HUDEP-2 (cell line): ENCODE results near the gene NDUFB4.
"Not testable (repeated sequence)": the region's sequence is repeated elsewhere in the genome, so short reads cannot be mapped to it uniquely, and the experiment has no call there.

Experiments
- DNase-seq, 76 experiments: peaks; one replicate each; lab custom pipeline; 2025; ENCODE audit not compliant: unreplicated experiment in 76 of 76; lab: John Stamatoyannopoulos, UW

Gene NDUFB4

DNA sequence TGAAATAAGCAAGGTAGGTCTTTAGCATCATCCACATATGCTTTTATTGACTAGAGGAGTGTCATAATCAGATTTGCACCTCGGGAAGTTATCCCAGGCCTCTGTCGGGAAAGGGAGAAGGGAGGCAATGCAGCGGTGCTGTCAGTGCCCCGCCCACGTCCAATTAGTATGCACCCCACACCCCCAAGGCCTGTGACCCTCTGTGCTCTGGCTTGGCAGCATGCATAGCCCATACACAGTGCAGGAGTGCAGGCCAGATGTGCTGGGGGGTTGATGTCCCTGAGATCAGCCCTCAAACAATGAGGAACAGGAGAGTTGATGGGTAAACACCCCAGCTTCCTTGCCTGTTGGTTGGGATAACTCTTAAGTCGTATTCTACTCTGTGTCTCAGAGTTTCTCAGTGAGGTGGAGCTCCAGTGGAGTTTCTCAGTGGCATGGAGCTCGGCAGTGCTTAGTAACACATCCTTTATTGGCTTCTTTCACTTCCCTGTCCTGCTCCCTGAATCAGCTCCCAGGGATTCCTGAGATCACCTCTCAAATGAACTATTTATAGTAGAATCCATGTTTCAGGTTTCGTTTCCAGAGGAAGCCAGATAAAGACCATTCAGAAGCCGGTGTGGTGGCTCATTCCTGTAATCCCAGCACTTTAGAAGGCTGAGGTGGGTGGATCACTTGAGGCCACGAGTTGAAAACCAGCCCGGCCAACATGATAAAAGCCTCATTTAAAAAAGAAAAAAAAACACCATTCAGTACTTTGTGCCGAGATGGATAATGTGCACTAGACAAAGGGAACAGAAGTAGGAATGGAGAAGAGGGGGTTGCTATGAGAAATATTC lies 26.7 kb upstream of the NDUFB4 start:
- no peak for DNase-seq

DNA sequence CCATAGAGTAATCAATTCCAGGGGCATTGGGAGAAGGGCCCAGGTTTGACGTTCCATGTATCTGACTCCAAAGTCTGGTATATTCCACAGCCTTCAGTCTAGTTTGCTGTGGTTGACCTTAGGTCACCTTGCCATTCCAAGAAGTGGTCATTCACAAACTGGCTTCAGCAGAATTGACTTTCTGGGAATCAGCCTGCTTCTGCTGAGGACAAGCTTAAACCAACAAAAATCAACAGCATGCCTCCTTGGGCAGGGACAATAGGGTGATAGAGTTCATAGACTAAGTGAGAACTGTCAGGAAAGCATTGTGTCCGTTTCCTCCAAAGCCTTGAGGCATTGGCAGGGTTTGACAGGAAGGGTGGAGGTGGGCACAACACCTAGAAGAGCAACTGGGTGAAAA lies 24.1 kb upstream of the NDUFB4 start:
- no peak for DNase-seq

DNA sequence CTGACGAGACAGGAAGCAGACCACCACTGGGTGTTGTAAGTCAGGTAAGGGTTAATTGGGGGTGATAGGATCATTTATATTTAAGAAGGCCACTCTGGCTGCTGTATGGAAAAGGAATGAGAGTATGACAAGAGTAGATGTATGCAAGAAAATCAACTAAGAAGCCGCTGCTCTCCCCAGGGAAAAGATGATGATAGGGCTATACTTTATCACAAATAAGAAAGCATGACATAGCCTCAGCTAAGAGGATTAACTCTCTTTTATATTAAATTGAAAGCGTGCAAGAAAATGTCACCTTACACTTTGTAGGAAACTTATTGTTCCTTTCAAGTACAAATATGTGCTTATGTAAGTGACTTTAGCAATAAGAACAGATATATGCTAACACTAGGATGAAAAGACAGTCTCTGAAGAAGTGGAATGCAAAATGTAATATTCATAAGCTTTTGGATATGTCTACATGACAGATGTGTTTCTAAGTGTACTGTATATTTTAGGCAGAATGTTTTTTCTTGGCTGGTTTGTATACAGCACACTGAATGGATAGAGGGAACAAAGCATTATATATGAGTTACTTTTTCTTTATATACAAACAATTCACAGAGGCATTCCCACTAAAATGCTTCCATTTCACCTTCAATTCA lies 8.7 kb upstream of the NDUFB4 start:
- DNase-seq = no peak

DNA sequence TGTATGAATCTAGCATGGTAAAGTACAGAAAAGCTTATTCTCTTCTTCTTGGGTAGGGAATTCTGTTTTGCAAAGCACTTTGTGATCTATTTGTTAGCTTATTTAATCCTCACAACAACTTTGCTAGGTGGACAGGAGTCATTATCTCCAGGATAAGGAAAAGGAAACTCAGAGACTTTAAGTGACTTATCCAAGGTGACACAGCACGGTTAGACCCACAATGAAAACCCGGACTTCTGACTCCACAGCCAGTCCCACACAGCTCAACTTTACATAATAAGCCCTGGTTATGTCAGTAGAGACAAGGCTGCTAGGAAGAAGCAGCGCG lies 384 bp upstream of the NDUFB4 start:
- DNase-seq = peak in 1 of 76 experiments; percentile 41

DNA sequence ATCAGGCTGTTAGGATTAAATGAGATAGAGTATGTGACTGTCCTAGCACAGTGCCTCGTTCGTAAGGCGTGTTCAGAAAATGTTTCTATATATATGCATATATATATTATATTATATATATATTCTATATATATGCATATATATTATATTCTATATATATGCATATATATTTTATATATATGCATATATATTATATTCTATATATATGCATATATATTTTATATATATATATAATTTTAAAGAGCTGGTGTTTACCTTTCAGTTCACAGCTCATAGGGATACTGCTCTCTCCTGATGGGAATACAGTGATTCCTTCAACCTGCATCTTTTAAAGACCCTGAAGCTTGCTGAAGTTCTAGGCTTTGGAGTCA lies 702 bp downstream of the NDUFB4 start:
- DNase-seq = no peak

DNA sequence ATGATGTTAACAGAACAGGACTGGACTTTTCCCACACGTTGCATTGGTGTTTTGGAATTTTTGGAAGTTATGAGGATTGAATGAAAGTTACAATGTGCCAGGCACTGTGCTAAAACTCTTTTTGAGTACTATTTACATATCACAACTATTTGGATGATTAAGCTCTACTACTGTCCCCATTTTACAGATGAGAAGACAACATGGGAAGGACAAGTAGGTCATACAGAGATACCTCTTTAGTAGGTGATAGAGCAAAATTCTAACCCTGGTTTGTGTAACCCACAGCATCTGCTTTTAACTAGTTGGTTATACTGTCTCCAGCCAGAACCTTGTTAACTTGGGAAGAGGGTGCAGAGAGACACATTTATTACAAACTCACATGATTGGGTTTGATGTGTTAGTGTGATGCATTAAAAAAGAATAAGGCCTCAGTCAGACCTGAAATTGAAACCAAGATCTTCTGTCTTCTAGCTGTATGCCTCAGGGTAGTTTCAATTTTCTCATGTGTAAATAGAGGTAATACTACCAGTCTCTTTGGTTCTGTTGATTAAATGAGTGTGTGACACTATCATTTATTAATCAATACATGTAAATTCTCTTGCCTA lies 1.4 kb downstream of the NDUFB4 start:
- no peak for DNase-seq

DNA sequence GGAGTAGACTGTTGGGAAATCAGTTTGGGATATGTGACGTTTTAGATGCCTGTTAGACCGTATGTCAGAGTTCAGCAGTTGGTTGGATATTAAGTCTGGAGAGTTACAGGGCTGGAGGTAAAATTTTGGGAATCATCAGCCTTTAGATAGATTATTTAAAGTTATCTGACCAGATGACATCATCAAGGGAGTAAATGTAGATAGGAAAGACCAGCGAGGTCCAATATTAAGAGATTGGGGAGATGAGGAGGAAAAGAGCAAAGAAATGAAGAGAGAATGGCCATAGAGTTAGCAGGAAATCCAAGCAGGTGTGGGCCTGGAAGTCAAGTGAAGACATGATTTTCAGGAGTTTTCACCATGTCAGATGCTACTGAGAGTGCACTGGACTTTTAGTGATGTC lies 3.1 kb downstream of the NDUFB4 start:
- no peak for DNase-seq

DNA sequence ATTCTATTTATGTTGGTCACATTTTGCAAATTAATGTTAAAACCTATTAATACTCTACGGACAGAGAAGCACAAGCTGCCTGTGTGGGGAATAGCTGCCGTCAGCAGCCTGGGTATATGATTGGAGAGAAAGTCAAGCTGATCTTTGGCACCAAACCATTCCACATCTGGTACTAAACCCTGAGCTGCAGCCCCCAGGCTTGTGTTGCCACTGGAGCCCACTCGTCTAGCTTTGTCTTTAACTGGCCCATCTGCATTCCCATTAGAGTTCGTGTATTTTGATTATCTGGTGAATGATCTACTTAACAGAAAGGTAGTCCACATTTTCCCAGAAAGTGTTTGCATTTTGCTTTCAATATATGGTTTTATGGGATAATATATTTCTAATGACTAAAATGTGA lies 5.4 kb downstream of the NDUFB4 start:
- DNase-seq = no peak

DNA sequence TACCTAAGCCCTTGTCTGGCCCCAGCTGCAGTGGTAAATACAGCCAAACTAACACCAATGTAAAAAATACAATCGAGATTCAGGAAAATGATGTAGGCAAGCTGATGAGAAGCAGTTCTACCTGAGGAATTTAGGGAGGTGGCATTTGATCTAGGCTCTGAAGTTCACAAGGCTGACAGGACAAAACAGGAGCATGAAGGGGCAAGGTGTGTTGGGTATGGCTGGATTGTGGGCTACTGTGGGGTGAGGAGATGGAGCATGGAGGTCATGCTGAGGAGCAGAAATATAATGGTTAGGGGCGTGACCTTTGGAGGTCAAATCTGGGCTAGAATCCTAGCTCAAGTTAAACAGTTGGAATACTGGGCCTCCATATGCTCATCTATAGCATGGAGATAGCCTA lies 6.5 kb downstream of the NDUFB4 start:
- no peak for DNase-seq

DNA sequence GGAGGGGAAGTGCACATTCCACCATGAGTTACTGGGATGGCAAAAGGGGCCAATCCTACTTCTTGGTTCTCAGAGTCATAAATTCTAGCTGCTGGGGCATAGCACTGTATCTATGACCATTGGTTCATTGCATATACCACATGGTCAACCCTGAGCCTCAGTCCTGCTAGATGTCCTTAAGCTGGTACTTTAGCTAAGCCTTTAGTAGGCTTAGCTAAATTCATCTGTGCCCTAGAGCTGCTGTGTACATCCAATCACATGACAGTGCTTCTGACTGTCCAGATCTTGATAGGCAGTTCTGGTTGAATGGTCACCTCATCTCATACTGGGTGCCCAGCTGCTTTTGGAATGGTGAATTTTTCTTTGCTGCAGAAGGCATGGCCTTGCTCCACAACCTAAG lies 8.2 kb downstream of the NDUFB4 start:
- no peak for DNase-seq

DNA sequence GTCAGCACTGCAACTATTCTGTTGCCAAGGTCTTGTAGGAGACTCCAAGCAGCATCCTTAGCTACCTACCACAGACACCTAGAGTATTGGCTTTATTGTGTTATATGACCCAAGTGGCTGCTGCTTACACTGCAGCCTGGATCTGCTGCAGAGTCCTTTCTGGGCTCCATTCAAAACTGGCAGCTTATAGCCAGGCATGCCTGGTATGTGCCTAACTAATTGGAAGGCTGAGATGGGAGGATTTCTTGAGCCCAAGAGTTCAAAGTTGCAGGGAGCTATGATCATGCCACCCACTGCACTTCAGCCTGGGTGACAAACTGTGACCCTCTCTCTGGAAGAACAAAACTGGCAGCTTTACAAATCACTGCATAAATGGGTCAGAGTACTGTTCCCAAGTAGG lies 8.6 kb downstream of the NDUFB4 start:
- no peak for DNase-seq

DNA sequence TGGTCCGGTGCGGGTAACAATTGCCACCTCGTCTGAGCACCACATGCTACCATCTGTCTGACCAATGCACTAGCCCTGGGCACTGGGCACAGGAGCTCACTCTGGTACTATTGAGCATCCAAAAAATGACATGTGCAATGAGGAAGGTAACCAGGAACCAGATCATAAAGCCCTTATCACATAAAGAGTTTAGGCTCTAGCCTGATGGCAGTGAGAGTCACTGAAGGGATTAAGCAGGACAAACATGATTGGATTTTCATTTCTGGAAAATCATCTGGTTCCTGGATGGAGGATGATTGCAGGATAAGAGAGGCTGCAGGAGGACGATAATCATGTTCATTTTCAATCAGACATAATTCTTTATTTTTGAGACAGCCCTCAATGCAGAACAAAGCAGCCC lies 12.4 kb downstream of the NDUFB4 start:
- no peak for DNase-seq

DNA sequence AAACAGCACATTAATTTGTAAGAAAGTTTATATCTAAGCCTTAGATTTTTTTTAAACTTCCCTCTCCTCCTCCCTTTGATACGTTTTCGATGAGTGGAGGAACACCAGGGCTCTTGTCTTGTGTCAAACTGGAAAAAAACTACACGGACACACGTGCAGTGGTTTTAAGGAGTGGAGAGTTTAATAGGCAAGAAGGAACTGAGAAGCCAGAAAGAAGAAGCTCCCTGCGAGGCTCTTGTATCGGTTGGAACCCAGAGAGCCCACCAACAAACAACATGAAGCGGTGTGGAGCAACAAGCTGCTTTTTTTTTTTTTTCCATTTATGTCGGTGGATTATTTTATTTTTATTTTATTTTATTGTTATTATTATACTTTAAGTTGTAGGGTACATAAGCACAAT lies 18.6 kb downstream of the NDUFB4 start:
- DNase-seq = no peak

DNA sequence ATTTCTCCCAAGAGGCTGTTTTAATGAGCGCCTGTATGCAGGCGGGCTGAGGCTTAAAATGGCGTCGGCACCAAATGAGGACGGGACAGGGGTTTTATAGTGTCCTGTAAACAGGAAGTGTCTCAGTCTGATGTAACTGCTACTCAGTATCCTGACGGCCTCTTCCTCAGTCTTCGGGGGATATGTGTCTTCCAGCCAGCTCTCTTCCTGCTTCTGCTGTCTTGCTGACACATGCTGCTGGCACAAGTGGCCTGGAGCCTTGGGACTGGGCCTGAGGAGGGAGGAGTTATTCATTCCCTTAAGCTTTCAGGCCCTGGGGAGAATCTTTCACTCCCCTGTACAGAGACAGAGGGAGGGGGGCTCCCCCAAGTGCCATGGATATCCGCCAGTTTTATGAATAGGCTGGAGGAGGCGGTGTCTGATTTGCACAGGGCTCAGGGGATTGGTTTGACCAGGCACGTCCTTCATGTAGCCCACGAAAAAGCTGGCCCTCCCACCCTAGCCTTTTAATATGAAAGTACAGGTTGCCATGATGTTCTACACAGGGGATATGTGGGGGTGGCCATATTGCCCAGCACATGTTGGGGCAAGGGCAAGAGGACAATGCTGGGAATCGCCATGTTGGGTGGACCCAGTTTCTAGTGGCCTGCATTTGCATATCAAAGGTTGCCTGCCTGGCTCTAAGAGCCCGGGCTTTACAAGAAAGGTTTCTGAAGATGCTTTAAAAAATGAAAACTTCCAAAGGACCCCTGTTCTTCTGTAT lies 19.9 kb downstream of the NDUFB4 start:
- no peak for DNase-seq

DNA sequence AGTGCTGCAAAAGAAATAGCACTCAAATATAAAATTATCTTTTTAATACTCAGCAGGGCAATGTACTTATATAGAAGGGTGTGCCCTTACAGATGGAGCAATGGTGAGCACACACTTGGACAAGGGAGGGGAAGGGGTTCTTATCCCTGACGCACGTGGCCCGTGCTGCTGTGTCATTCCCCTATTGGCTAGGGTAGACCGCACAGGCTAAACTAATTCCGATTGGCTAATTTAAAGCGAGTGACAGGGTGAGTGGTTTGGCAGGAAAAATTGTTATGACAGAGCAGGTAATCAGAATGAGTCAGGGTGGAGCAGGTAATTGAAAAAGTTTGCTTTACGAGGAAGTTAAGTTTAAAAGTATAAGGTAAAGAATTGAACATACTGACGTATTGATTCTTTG lies 20.6 kb downstream of the NDUFB4 start:
- not testable (repeated sequence) for DNase-seq

DNA sequence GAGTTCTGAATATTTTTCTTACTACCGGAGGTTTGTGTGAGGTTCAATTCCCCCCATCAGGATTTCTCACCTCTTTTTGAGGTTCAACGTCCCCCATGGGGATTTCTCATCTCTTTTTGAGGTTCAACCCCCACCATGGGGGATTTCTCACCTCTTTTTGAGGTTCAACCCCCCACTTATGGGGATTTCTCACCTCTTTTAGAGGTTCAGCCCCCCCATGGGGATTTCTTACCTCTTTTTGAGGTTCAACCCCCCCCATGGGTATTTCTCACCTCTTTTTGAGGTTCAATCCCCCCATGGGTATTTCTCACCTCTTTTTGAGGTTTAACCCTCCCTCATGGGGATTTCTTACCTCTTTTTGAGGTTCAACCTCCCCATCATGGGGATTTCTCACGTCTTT lies 26.3 kb downstream of the NDUFB4 start:
- no peak for DNase-seq

DNA sequence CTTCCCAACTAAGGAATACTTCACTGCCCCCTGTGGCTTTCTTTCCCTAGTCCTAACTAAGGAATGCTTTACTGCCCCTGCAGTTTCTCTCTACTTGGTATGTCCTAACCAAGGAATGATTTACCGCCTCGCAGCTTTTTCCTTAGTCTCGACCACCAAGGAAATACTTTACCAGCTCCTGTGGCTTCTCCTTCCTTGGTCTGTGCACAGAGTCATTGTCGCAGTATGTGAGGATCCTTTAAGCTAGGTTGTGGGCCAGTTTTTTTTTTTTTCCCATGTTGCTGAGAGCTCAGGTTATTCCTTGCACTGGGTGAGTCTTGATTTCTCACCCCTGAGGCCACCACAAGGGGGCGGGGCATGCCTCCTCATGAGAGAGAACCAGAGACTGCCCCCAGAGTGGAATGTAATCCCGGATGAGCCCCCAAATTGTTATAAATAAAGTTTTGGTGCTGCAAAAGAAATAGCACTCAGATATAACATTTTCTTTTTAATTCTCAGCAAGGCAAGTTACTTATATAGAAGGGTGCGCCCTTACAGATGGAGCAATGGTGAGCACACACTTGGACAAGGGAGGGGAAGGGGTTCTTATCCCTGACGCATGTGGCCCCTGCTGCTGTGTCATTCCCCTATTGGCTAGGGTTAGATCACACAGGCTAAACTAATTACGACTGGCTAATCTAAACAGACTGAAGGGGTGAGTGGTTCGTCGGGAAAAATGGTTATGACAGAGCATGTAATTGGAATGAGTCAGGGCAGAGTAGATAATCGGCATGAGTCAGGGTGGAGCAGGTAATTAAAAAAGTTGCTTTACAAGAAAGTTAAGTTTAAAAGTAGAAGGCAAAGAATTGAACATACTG lies 27.0 kb downstream of the NDUFB4 start:
- peak in 54 of 76 experiments; percentile 2 to 67 (median 30) for DNase-seq

DNA sequence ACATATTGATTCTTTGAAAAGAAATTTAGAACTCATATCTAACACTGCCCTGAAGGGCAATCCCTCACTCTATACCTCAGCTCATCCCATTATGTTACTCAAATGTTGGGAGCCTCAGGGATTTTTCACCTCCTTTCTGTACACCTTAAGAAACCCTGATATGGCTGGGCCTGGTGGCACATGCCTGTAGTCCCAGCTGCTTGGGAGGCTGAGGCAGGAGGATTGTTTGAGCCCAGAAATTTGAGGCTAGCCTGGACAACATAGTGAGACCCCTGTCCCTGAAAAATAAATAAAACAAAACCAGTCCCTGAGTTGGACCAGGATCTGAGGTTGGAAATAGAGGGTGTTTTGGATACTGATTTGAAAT lies 27.6 kb downstream of the NDUFB4 start:
- no peak for DNase-seq

DNA sequence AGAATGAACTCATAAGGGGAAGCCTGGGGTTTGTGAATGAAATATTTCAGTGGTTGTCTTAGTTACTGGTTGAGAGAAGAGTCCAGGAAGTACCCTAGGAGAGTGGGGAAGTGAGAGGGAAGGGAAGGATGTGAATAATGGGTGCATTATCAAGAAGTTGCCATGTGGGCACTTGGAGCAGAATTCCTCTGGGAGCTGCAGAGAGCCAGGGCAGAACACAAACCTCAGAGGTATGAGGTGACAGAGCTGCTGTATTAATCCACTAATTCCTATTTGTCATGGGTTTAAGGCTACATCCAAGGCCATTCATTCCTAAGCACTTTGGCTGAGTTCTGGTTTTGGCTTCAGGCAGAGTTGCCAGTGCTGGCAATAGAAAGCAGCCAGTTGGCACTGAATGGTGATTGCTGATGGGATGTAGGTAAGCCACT lies 29.0 kb downstream of the NDUFB4 start:
- DNase-seq = no peak

DNA sequence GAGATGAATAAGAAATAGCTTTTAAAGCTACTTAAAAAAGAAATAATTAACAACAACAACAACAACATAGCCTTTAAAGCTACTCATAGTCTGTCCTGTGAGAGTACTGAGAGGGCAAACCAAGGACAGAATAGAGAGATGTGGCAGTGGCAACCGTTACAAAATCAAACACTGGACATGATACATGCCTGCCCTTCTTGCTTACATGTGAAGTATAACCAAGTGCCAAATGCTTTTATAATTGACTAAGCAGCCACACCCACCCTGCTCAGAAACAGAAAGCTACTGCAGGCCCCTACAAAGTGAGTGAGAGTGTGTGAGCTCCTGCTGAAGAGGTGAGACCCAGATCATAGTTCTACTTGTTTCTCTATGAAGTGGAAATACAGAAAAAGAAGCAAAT lies 38.4 kb downstream of the NDUFB4 start:
- DNase-seq = no peak
